ENCODE results near the gene EPN2.

Gene EPN2

GRCh38 chr17:19296786-19297778, 59.9 kb downstream of the EPN2 start:
- no peak for DNase-seq

- DNase-seq: no peak
These were observed 61.5 kb downstream of the EPN2 start for GRCh38 chr17:19298569-19299213.

- no peak for DNase-seq
These were observed 62.1 kb downstream of the EPN2 start for GRCh38 chr17:19299214-19299747.

GRCh38 chr17:19299866-19300265, 62.7 kb downstream of the EPN2 start:
- no peak for DNase-seq

- no peak for DNase-seq
These were observed 64.2 kb downstream of the EPN2 start for GRCh38 chr17:19301274-19301951.

- no peak for DNase-seq
These were observed 64.8 kb downstream of the EPN2 start for GRCh38 chr17:19301973-19302372.

- DNase-seq: no peak
These were observed 65.7 kb downstream of the EPN2 start for GRCh38 chr17:19302791-19303331.

- DNase-seq: no peak
These were observed 66.2 kb downstream of the EPN2 start for GRCh38 chr17:19303367-19303776.

- no peak for DNase-seq
These were observed 67.0 kb downstream of the EPN2 start for GRCh38 chr17:19304209-19304608.

- no peak for DNase-seq
These were observed 67.6 kb downstream of the EPN2 start for GRCh38 chr17:19304751-19305150.

- DNase-seq: no peak
These were observed 68.1 kb downstream of the EPN2 start for GRCh38 chr17:19305256-19305655.

GRCh38 chr17:19305761-19306159, 68.6 kb downstream of the EPN2 start:
- no peak for DNase-seq

- peak; percentile 10 for DNase-seq
These were observed 69.3 kb downstream of the EPN2 start for GRCh38 chr17:19306160-19307111.

- no peak for DNase-seq
These were observed 70.4 kb downstream of the EPN2 start for GRCh38 chr17:19307521-19307920.

GRCh38 chr17:19308398-19308797, 71.2 kb downstream of the EPN2 start:
- no peak for DNase-seq

- no peak for DNase-seq
These were observed 72.5 kb downstream of the EPN2 start for GRCh38 chr17:19309701-19310100.

- DNase-seq: no peak
These were observed 73.0 kb downstream of the EPN2 start for GRCh38 chr17:19310151-19310550.

GRCh38 chr17:19311016-19311415, 73.8 kb downstream of the EPN2 start:
- DNase-seq: no peak

GRCh38 chr17:19311421-19312215, 74.5 kb downstream of the EPN2 start:
- no peak for DNase-seq

GRCh38 chr17:19312406-19312805, 75.2 kb downstream of the EPN2 start:
- DNase-seq: no peak

Measured in effector CD4-positive, alpha-beta T cell (primary cell).